Endothelial cell of umbilical vein (primary cell): ENCODE results near the gene CLIC4.
A peak's percentile ranks its signal among the peaks of the same experiment; 100 is the strongest.

Experiments
- CTCF ChIP-seq, 2 donors: IDR thresholded peaks; 1 replicate in 1 of 2; 2 replicates in 1 of 2; pipeline ENCODE4 v1.5.1; 2011; ENCODE audit warnings: low read length in 2 of 2, mild to moderate bottlenecking in 2 of 2, moderate library complexity in 2 of 2, control low read depth in 1 of 2, inconsistent platforms in 1 of 2, low read depth in 1 of 2; ENCODE audit not compliant: insufficient read depth in 1 of 2; ENCODE audit errors: extremely low read depth in 1 of 2
- EZH2 ChIP-seq: IDR thresholded peaks from 2 replicates; pipeline ENCODE4 v1.6.1; 2012; ENCODE audit warnings: borderline replicate concordance, low read depth, mild to moderate bottlenecking, moderate library complexity, low read length, inconsistent platforms; ENCODE audit not compliant: severe bottlenecking
- MYC ChIP-seq: IDR thresholded peaks from one replicate; pipeline ENCODE4 v1.6.1; 2011; ENCODE audit warnings: mild to moderate bottlenecking, low read depth, low read length
- POLR2A ChIP-seq: IDR thresholded peaks from 2 replicates; pipeline ENCODE4 v1.6.1; 2012; ENCODE audit warnings: low read depth, mild to moderate bottlenecking, control low read depth, low read length

- TF ChIP-seq CTCF (IDR thresholded peaks at IDR 0.05; ENCODE audit: extremely low read depth in 1 of 2, insufficient read depth in 1 of 2, low read depth in 1 of 2, low read length in 2 of 2) (peak; percentile 42 to 45), MYC (no peak), POLR2A (no peak), EZH2 (no peak)
Measured at GRCh38 chr1:24830680-24831272, 85.5 kb downstream of the CLIC4 start.
